Thyroid gland (tissue), 4 donors: ENCODE measurements around the gene HERPUD1.

ENCODE experiments used
- CTCF ChIP-seq, 6 experiments: fragments of 200-600 bp in 3 of 6; fragments of 450-650 bp in 3 of 6; sonication (generic) in 3 of 6; IDR thresholded peaks; one replicate each; pipeline ENCODE4 v1.5.1; 2016 to 2019; ENCODE audit warnings: antibody characterized with exemption in 6 of 6, mild to moderate bottlenecking in 2 of 6, inconsistent platforms in 1 of 6, moderate library complexity in 1 of 6
- POLR2A ChIP-seq, 2 donors: fragments of 450-650 bp; IDR thresholded peaks; one replicate each; pipeline ENCODE4 v1.6.1; 2017; ENCODE audit warnings: antibody characterized with exemption in 2 of 2, mild to moderate bottlenecking in 2 of 2, moderate library complexity in 1 of 2

DNA sequence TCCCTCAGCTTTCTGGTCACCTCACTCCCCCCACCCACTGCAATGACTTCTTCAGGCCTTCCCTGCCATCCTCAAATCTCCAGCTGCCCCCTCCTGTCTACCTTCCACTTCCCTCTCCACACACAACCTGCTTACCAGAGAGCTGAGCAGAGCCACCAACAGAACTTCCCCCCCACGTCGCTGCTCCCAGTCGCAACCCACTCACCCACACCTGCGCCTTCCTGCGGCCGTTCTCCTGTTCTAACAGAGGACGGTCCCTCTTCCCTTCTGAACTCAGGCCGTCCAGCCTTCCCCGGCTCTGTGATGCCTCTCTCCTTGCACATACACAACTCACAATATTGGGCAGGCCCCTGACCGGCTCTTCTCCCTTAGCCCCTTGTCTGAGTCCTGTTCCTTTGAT lies 43.8 kb downstream of the HERPUD1 start:
- TF ChIP-seq CTCF (IDR thresholded peaks at IDR 0.05) (no peak), POLR2A (IDR thresholded peaks at IDR 0.05) (no peak)
